K562 (cell line): ENCODE results near the gene ZNF22. TPM values are rescaled to one million over a fixed set of nuclear protein-coding genes. Genes with fewer than 3 reads are reported as not detected.

Experiments used
- BCOR ChIP-seq: fragments of 450-650 bp; IDR thresholded peaks from 2 replicates; pipeline ENCODE4 v1.6.1; 2016
- CEBPG ChIP-seq, 3 experiments: fragments of 200-800 bp in 1 of 3; sonication (Bioruptor generic) in 1 of 3; sonication (generic) in 1 of 3; formaldehyde crosslinking in 1 of 3; IDR thresholded peaks in 2 of 3; conservative IDR thresholded peaks in 1 of 3; 2 replicates each; pipeline versions ENCODE4 v1.6.1 to v1.8.0; 2016 to 2022; ENCODE audit warnings: missing compliant biosample characterization in 2 of 3, missing genetic modification characterization in 2 of 3, mild to moderate bottlenecking in 1 of 3, missing genetic modification reagents in 1 of 3
- CUX1 ChIP-seq: fragments of 200-800 bp; sonication (Bioruptor generic); IDR thresholded peaks from 2 replicates; pipeline ENCODE4 v1.6.1; 2016; ENCODE audit warnings: missing genetic modification characterization, missing compliant biosample characterization
- E2F3 ChIP-seq: fragments of 250-450 bp; sonication (Bioruptor Pico); IDR thresholded peaks from 2 replicates; pipeline ENCODE4 v1.4.0; 2020; ENCODE audit warnings: mild to moderate bottlenecking
- ELK3 ChIP-seq: fragments of 450-650 bp; formaldehyde crosslinking; IDR thresholded peaks from 2 replicates; pipeline ENCODE4 v1.4.0; 2020; ENCODE audit warnings: mild to moderate bottlenecking
- MCM3 ChIP-seq: fragments of 450-650 bp; IDR thresholded peaks from 2 replicates; pipeline ENCODE4 v1.6.1; 2016
- PKNOX1 ChIP-seq: fragments of 450-650 bp; IDR thresholded peaks from 2 replicates; pipeline ENCODE4 v1.6.1; 2016
- RBM14 ChIP-seq: fragments of 200-400 bp; formaldehyde crosslinking; IDR thresholded peaks from 2 replicates; pipeline ENCODE4 v1.6.1; 2018; ENCODE audit warnings: low read depth, mild to moderate bottlenecking, low read length, moderate library complexity, borderline replicate concordance; ENCODE audit not compliant: insufficient read depth
- YY1 ChIP-seq, 3 experiments: IDR thresholded peaks; 2 replicates each; pipeline ENCODE4 v1.6.1; 2011; ENCODE audit warnings: low read length in 2 of 3, mild to moderate bottlenecking in 2 of 3, moderate library complexity in 2 of 3, borderline replicate concordance in 1 of 3, control low read depth in 1 of 3, low read depth in 1 of 3; ENCODE audit not compliant: insufficient read depth in 3 of 3, insufficient replicate concordance in 2 of 3, control insufficient read depth in 1 of 3, insufficient read length in 1 of 3; ENCODE audit errors: extremely low read depth in 1 of 3
- ZC3H11A ChIP-seq: IDR thresholded peaks from 2 replicates; pipeline ENCODE4 v1.6.1; 2012; ENCODE audit warnings: low read depth, low read length, improper control_type of control experiment
- ZNF24 ChIP-seq: fragments of 450-650 bp; IDR thresholded peaks from 2 replicates; pipeline ENCODE4 v1.6.1; 2016
- ZNF395 ChIP-seq: fragments of 200-800 bp; sonication (Bioruptor generic); IDR thresholded peaks from 2 replicates; pipeline ENCODE4 v1.6.1; 2017; ENCODE audit warnings: missing genetic modification characterization, missing compliant biosample characterization
- ZNF41 ChIP-seq: fragments of 250-450 bp; sonication (Bioruptor Pico); conservative IDR thresholded peaks from 2 replicates; pipeline ENCODE4 v1.4.0; 2020; ENCODE audit warnings: mild to moderate bottlenecking
- ZNF830 ChIP-seq: fragments of 250-450 bp; sonication (Bioruptor Pico); IDR thresholded peaks from 2 replicates; pipeline ENCODE4 v1.5.0; 2021; ENCODE audit warnings: mild to moderate bottlenecking
- polyA plus RNA-seq, 8 experiments: library from polyadenylated mRNA; depleted of rRNA in 4 of 8; stranded (reverse) in 5 of 8; unstranded in 3 of 8; fragments of >200 nt; fragmentation: Nextera tagmentation in 2 of 8; fragmentation: Illumina TruSeq in 1 of 8; extraction: Ambion mirVana in 2 of 8; extraction: Trizol in 1 of 8; gene quantifications; 2 replicates each; pipeline versions ENCODE4 v1.2.1 to v1.2.3, GENCODE V29; 2011 to 2014; ENCODE audit warnings: inconsistent platforms in 1 of 8, missing spikeins in 1 of 8
- total RNA-seq, 7 experiments: library from RNA; depleted of rRNA in 6 of 7; stranded (reverse); fragments of >200 nt in 6 of 7; fragmentation: Illumina TruSeq in 2 of 7; extraction: Trizol in 2 of 7; gene quantifications; 2 replicates each; pipeline versions ENCODE4 v1.2.1 to v1.2.3, GENCODE V29; 2011 to 2021; ENCODE audit warnings: low replicate concordance in 1 of 7
- TF ChIP-seq, protein P1 (sequence below), 2 experiments: fragments of 450-650 bp in 1 of 2; sonication (generic) in 1 of 2; formaldehyde crosslinking in 1 of 2; IDR thresholded peaks in 1 of 2; conservative IDR thresholded peaks in 1 of 2; 2 replicates each; pipeline versions ENCODE4 v1.6.1 to v1.8.1; 2016 to 2023; ENCODE audit warnings: mild to moderate bottlenecking in 2 of 2, moderate library complexity in 2 of 2, inconsistent platforms in 1 of 2, missing genetic modification reagents in 1 of 2

The ZNF22 gene
- total and polyA plus RNA-seq, 9 of the 15 experiments (the other 6 are each of a cell fraction or from before 2014, with no cell fraction given), result 36.2 to 98.7 (median 51.2) TPM

DNA sequence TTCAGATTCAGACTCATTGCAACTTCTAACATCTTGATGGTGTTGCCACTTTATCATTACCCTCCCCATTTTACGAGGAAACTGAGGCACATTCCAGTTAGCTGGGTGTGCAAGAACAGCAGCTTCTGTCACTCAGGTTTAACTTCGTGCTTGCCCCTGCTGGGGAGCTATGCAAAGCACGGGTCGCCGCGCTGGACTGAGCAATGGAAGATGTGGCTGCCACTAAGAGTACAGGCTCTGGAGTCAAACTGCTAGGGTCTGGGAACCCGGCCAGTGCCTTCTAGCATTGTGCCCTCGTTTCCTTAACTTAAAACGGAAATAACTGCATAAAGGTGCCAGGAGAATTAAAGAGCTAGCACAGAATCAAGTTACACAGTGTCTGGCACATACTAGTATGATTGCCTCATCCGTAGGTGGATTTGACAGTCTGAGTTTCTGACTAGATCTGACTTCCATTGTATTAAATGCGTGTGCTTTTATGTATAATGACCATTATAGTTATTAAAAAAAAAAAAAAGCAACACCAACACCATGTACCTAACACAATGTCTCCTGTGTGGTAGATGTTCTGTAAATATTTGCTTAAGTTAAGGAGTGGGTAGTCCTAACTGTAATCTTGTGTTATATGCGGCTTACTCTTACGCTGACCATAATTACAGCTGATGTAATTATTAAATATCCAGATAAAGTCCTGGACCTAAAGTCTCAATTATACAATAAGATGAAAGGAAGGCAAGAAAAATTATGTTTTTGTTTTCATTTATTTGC is 842 bp downstream of the ZNF22 start (continued):
- TF ChIP-seq YY1 (IDR thresholded peaks at IDR 0.05; ENCODE audit: borderline replicate concordance in 1 of 3, control insufficient read depth in 1 of 3, extremely low read depth in 1 of 3, insufficient read depth in 3 of 3, insufficient read length in 1 of 3, insufficient replicate concordance in 2 of 3, low read depth in 1 of 3, low read length in 2 of 3), result peak in 2 of 3 experiments; percentile 11 to 66
- TF ChIP-seq CUX1 (CRISPR knock-in tag), result peak; percentile 62; the same call in 1 of the 2 replicates
- no peak for TF ChIP-seq ELK3 (CRISPR knock-in tag)
- peak; percentile 75 for TF ChIP-seq PKNOX1
- 0 out of 2 replicates have a peak, but pooled peaks have one; percentile 41 for TF ChIP-seq ZC3H11A
- TF ChIP-seq E2F3, result no peak
- TF ChIP-seq, protein P1, sequence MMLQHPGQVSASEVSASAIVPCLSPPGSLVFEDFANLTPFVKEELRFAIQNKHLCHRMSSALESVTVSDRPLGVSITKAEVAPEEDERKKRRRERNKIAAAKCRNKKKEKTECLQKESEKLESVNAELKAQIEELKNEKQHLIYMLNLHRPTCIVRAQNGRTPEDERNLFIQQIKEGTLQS (IDR thresholded peaks at IDR 0.05), result peak; percentile 77
- TF ChIP-seq, protein P1 (CRISPR knock-in tag; conservative IDR thresholded peaks at IDR 0.05), result no peak
- no peak for TF ChIP-seq ZNF41
- peak; percentile 12 for TF ChIP-seq ZNF395 (CRISPR knock-in tag)
- TF ChIP-seq ZNF24, result peak; percentile 44; the same call in 1 of the 2 replicates
- no peak for TF ChIP-seq MCM3
- TF ChIP-seq CEBPG (CRISPR knock-in tag; IDR thresholded peaks at IDR 0.05), result peak; percentile 60
- peak; percentile 81 to 88 for TF ChIP-seq CEBPG (tag; conservative IDR thresholded peaks at IDR 0.05 in 1 of 2, IDR thresholded peaks at IDR 0.05 in 1 of 2)
- TF ChIP-seq BCOR, result peak; percentile 41; the same call in 1 of the 2 replicates
- peak; percentile 66; the same call in 1 of the 2 replicates for TF ChIP-seq ZNF830 (CRISPR knock-in tag)
- no peak for TF ChIP-seq RBM14
